Hepatocyte (in vitro differentiated cells): ENCODE measurements around the gene IGSF6.

Source experiments
- CTCF ChIP-seq: fragments of 200-600 bp; sonication (generic); IDR thresholded peaks from 2 replicates; pipeline ENCODE4 v1.5.1; 2016; ENCODE audit warnings: antibody characterized with exemption, mild to moderate bottlenecking; ENCODE audit not compliant: poor library complexity
- EZH2 ChIP-seq: fragments of 200-600 bp; sonication (generic); IDR thresholded peaks from 2 replicates; pipeline ENCODE4 v1.6.1; 2016; ENCODE audit warnings: antibody characterized with exemption, mild to moderate bottlenecking, borderline replicate concordance

- TF ChIP-seq CTCF (no peak), EZH2 (no peak)
Measured at GRCh38 chr16:21638573-21638975, 13.8 kb downstream of the IGSF6 start.
